Left lung (tissue), 10 donors: ENCODE data around the gene ANKRD2. TPM values are rescaled to one million over a fixed set of nuclear protein-coding genes. Genes with fewer than 3 reads are reported as not detected.

Experiments
- ATAC-seq: fragments of 200-7000 bp; cut with Tn5 transposase; one replicate; pipeline ENCODE4 v1.9.1; 2020; ENCODE audit warnings: moderate library complexity
- DNase-seq, 4 donors: peaks; one replicate each; pipeline ENCODE4 v3.0.0-alpha.2; 2013 to 2020
- H3K27ac ChIP-seq, 2 donors: fragments of 200-600 bp; sonication (generic) in 1 of 2; one replicate each; pipeline versions ENCODE4 v1.5.0 to v1.8.0; 2020 to 2021
- H3K27me3 ChIP-seq, 2 donors: fragments of 200-600 bp; sonication (generic) in 1 of 2; one replicate each; pipeline versions ENCODE4 v1.5.0 to v1.8.0; 2020 to 2021
- H3K36me3 ChIP-seq, 2 donors: fragments of 200-600 bp; sonication (generic) in 1 of 2; one replicate each; pipeline versions ENCODE4 v1.5.0 to v1.8.0; 2020 to 2021
- H3K4me1 ChIP-seq, 2 donors: fragments of 200-600 bp; one replicate each; pipeline ENCODE4 v1.8.0; 2021
- H3K4me3 ChIP-seq, 2 donors: fragments of 200-600 bp; sonication (generic) in 1 of 2; one replicate each; pipeline versions ENCODE4 v1.5.0 to v1.8.0; 2020 to 2021; ENCODE audit warnings: mild to moderate bottlenecking in 1 of 2
- H3K9me3 ChIP-seq, 2 donors: fragments of 200-600 bp; sonication (generic) in 1 of 2; one replicate each; pipeline versions ENCODE4 v1.5.0 to v1.8.0; 2020 to 2021
- intact Hi-C, 2 donors: fragments of 100-400 bp; cut with DNase I; formaldehyde crosslinking; loops; one replicate each; pipeline versions ENCODE4 v1.11.2 to v1.14.2; 2022
- polyA plus RNA-seq, 6 donors: library from polyadenylated mRNA; unstranded; fragments of 120-200 nt; gene quantifications; one replicate each; pipeline ENCODE4 v1.2.1, GENCODE V29; 2013; ENCODE audit not compliant: insufficient read length in 6 of 6
- total RNA-seq, 2 donors: library from RNA; stranded (reverse); fragmentation: NEBNext Ultra II Directional; extraction: Animal tissue kit (Norgen Biotek cat#: 25700); gene quantifications; one replicate each; pipeline ENCODE4 v1.2.1, GENCODE V29; 2021
- TF ChIP-seq, protein P1 (sequence below), 2 donors: fragments of 200-600 bp; sonication (generic) in 1 of 2; IDR thresholded peaks; one replicate each; pipeline versions ENCODE4 v1.5.0 to v1.8.0; 2021; ENCODE audit warnings: antibody characterized with exemption in 2 of 2
- donor health status: DM: no; HTN: yes; CAD: no.
- donor health status: DM: no; HTN: no; CAD: no.

ANKRD2 gene
- total and polyA plus RNA-seq, 8 donors = 0.18 to 1.9 (median 0.27) TPM

DNA sequence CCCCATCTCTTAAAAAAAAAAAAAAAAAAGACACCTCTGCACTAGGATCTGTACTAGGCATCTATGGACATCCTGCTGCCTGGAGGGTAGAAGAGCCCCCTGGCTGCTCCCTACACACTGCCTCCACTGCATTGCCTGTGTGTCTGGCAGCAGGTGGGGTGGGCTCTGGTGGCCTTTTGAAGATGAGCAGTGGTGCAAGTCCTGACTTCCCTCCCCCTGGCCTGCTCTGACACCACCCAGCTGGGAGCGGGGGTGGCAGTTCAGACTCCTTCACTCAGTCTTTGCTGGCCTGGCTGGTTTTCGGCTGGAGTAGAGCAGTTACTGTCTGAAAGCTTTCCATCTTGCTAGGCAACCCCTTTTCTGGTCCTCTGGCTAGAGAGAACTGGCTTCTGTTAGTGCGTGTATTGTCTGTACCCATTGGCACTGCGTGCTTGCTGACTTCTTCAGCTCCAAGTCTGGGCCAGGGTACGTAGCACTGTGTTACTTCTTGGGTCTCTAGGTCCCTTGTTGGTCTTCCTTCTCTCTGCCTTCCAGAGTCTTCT is 34.6 kb downstream of the ANKRD2 start:
- Histone ChIP-seq H3K4me1 (no peaks in the 10 kb centered on the region), H3K27ac (no peak overlapping the region), H3K27me3 (no peaks in the 10 kb centered on the region), H3K4me3 (no peak overlapping the region), H3K9me3 (no peaks in the 10 kb centered on the region), H3K36me3 (no peaks in the 10 kb centered on the region)
- ATAC-seq = no peak
- TF ChIP-seq, protein P1, sequence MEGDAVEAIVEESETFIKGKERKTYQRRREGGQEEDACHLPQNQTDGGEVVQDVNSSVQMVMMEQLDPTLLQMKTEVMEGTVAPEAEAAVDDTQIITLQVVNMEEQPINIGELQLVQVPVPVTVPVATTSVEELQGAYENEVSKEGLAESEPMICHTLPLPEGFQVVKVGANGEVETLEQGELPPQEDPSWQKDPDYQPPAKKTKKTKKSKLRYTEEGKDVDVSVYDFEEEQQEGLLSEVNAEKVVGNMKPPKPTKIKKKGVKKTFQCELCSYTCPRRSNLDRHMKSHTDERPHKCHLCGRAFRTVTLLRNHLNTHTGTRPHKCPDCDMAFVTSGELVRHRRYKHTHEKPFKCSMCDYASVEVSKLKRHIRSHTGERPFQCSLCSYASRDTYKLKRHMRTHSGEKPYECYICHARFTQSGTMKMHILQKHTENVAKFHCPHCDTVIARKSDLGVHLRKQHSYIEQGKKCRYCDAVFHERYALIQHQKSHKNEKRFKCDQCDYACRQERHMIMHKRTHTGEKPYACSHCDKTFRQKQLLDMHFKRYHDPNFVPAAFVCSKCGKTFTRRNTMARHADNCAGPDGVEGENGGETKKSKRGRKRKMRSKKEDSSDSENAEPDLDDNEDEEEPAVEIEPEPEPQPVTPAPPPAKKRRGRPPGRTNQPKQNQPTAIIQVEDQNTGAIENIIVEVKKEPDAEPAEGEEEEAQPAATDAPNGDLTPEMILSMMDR (IDR thresholded peaks at IDR 0.05) = no peak
- intact Hi-C loops = no loop called here
- DNase-seq = no peak

DNA sequence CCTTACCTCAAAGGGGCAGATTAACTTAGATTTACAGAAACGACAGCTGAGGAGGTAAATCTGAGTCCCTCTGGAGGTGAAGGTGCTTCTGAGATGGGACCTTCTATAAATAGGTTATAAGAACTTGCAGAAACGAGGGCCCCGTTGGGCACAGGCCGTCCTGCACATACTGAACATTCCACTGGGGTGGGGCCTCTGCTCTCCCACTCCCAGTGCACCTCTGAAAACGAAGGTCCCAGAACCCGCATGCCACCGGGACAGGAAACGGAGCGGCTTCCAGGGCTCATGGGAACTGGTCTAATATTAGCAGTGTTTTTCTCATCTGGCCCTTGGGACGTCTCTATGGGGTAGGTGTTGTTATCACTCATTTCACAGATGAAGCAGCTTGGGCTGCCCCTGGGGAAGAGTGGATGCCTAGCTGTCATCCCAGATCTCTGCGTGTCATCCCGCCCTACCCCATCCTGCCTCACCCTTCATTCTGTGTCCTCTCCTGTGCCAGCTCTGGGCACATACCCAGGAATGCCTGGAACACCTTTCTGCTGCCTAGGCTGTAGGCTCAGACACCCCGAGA is 36.5 kb downstream of the ANKRD2 start:
- no peak overlapping the region for H3K4me3 ChIP-seq
- H3K9me3 ChIP-seq = no peaks in the 10 kb centered on the region
- ATAC-seq (peak; percentile 69), DNase-seq (no peak)
- no peaks in the 10 kb centered on the region for H3K4me1 ChIP-seq
- H3K36me3 ChIP-seq = no peaks in the 10 kb centered on the region
- H3K27ac ChIP-seq = peak overlapping the region in 1 of 2 donors; percentile 33
- intact Hi-C loops = no loop called here
- TF ChIP-seq, protein P1 (IDR thresholded peaks at IDR 0.05) = no peak
- no peaks in the 10 kb centered on the region for H3K27me3 ChIP-seq

DNA sequence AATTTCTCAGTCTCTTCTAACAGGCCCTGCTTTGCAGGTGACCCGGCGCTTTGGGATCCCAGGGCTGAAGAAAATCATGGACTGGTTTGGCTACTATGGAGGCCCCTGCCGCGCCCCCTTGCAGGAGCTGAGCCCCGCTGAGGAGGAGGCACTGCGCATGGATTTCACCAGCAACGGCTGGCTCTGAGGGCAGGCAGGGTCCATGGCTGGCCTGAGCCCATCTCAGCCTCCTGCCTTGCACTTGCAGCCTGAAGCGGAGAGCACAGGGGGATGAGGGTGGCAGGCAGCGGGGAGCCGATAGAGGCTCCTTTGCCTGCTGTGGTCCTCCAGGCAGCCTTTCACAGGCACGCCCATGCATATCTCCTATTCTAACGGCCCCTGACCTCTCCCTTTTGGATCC is 38.9 kb downstream of the ANKRD2 start:
- Histone ChIP-seq H3K36me3 (no peaks in the 10 kb centered on the region), H3K4me1 (no peaks in the 10 kb centered on the region), H3K27ac (no peak overlapping the region), H3K4me3 (no peak overlapping the region), H3K9me3 (no peaks in the 10 kb centered on the region), H3K27me3 (no peaks in the 10 kb centered on the region)
- ATAC-seq = no peak
- TF ChIP-seq, protein P1 (IDR thresholded peaks at IDR 0.05) = no peak
- no peak for DNase-seq
- intact Hi-C loops = no loop called here

DNA sequence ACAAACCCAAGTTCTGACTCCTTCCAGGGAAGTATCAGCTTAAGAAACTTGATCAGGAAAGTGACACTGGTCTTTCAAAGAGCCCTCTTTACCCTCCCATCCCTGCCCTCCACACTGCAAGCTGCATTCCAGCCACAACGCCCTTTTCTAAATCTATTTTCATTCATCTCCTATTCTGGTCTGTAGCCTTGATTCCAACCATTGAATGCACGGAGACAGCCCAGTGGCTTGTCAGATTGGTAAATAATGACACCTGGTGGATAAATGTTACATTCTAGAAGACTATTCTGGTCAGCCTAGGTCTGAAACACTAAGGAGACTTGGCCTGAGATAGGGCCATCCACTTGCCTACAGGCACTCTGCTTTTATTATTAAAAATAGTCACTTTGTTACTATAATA is 39.8 kb downstream of the ANKRD2 start:
- TF ChIP-seq, protein P1 (IDR thresholded peaks at IDR 0.05) = peak; percentile 21 to 38
- Histone ChIP-seq H3K4me1 (no peaks in the 10 kb centered on the region), H3K4me3 (no peak overlapping the region), H3K27ac (no peak overlapping the region), H3K36me3 (no peaks in the 10 kb centered on the region), H3K9me3 (no peaks in the 10 kb centered on the region), H3K27me3 (no peaks in the 10 kb centered on the region)
- no peak for DNase-seq
- intact Hi-C loops = no loop called here
- ATAC-seq = peak; percentile 88

DNA sequence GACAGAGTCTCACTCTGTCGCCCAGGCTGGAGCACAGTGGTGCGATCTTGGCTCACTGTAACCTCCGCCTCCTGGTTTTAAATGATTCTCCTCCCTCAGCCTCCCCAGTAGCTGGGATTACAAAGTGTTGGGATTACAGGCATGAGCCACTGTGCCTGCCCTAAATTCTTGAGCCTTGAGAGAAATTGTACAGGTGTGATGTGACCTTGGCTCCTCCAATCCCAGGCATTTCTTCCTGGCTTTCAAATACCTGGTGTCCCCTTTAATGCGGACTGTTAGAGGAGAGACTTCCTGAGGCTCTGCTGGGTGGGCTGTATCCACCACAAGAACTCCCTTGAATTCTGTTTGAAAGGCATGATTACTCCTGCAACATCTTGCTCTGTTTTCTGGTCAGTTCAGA is 45.7 kb downstream of the ANKRD2 start:
- Histone ChIP-seq H3K27me3 (no peaks in the 10 kb centered on the region), H3K4me3 (no peak overlapping the region), H3K36me3 (no peaks in the 10 kb centered on the region), H3K27ac (no peak overlapping the region), H3K4me1 (no peaks in the 10 kb centered on the region), H3K9me3 (no peaks in the 10 kb centered on the region)
- ATAC-seq (no peak), DNase-seq (no peak)
- TF ChIP-seq, protein P1 (IDR thresholded peaks at IDR 0.05) = no peak
- intact Hi-C loops = no loop called here
